Epithelial cell of esophagus (primary cell): ENCODE measurements around the gene AFAP1.

Source experiments
- DNase-seq: peaks from one replicate; pipeline ENCODE4 v3.0.0; 2010; ENCODE audit warnings: low read depth
- H3K4me3 ChIP-seq: 2 replicates; pipeline ENCODE4 v1.5.1; 2011; ENCODE audit warnings: mild to moderate bottlenecking, low read length, control low read depth
- CTCF ChIP-seq: IDR thresholded peaks from 2 replicates; pipeline ENCODE4 v1.5.1; 2011; ENCODE audit warnings: low read depth, mild to moderate bottlenecking, low read length, control low read depth, inconsistent platforms; ENCODE audit not compliant: insufficient read depth; ENCODE audit errors: missing control alignments

The AFAP1 gene

GRCh38 chr4:7859326-7859725 is 80.3 kb downstream of the AFAP1 start:
- no peak for TF ChIP-seq CTCF
- no peak for DNase-seq
- no peak overlapping the region for H3K4me3 ChIP-seq

DNA sequence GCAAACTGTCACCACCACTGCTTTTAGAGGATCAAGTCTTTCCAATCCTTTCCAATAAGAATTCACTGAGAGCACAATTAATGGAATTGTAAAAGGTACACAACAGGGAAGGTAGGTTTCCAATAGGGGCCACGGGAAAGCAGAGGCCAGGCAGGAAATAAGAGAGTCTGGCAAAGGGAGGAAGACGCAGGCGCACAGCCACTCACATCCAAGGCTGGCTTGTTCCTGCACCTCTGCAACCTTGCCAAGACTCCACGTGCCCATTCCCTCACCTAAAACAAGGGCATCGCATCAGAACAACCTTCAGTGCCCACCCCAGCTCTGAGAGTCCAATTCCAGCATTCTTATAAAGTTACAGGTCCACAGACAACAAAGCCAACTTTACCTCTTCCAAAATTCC is 81.2 kb downstream of the AFAP1 start:
- no peak for TF ChIP-seq CTCF
- DNase-seq = no peak
- H3K4me3 ChIP-seq = no peak overlapping the region

DNA sequence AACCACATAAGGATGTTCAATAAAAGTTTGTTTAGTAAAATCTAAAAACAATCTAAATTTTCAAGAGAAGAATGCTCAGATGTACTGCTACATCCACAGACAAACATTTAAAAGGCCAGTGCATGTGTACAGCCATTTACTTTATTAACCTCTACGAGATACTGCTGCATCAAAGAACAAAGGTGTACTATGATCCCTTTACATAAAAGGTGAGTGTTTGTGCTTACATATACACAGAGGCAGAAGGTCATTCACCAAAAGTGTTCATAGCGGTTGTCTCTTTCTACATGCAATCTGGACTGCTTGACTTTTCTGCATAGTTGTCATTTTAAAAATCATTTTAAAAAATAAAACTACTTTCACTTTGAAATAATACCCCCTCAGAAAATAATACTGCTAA is 81.7 kb downstream of the AFAP1 start:
- no peak overlapping the region for H3K4me3 ChIP-seq
- DNase-seq = no peak
- no peak for TF ChIP-seq CTCF

DNA sequence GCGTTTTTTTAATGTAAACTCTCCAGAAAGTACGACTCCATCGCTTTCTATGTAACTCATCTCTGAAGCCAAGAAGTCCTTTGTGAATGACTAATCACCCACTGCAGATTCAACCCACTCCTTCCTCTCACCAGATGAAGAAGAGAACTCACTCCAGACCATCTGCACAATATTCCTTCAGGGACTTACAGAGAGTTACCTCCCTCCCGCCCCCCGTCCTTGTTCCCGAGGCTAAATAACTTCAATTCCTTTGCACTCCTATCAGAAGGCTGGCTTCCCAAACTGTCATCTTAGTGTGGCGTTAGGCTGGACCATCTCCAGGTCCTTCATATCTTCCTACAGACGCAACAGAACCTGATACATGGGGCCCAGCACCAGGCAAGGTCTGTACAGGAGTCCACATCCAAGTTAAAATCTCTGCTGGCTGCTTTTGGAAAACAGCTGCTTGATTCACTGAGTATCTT is 82.4 kb downstream of the AFAP1 start:
- no peak overlapping the region for H3K4me3 ChIP-seq
- no peak for TF ChIP-seq CTCF
- DNase-seq = peak; percentile 71

GRCh38 chr4:7855731-7856130 is 83.9 kb downstream of the AFAP1 start:
- no peak for TF ChIP-seq CTCF
- DNase-seq = no peak
- no peak overlapping the region for H3K4me3 ChIP-seq

DNA sequence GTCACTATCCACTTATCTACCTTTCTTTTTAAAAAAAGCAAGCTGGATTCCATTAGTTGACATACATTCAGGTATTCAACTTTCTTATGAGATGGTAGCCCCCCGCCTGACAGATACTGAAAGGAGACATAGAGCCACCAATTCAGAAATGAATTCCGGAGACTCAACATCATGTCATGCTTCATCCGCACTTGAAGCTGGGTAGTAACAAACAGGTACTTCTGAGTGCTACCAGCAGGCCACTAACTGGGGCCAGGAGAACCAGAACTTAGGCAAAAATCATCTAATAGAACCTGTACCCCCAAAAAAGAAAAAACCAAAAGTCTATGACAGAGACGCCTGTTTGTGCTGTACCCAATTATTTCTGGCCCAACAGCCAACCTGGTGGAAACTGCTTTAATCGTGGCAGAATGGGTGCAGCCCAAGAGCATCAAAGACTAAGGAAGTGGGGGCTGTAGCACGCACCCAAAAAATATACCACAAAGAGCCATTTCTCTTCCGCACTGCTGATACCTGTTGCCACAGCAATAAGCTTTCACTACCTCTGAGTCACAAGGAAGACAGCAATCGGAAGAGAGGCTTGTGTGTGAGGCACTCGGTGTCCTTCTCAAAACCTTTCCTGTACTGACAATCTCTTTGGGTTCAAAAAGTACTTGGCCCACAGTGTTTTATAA is 84.8 kb downstream of the AFAP1 start:
- no peak for TF ChIP-seq CTCF
- H3K4me3 ChIP-seq = no peak overlapping the region
- DNase-seq = peak; percentile 44

DNA sequence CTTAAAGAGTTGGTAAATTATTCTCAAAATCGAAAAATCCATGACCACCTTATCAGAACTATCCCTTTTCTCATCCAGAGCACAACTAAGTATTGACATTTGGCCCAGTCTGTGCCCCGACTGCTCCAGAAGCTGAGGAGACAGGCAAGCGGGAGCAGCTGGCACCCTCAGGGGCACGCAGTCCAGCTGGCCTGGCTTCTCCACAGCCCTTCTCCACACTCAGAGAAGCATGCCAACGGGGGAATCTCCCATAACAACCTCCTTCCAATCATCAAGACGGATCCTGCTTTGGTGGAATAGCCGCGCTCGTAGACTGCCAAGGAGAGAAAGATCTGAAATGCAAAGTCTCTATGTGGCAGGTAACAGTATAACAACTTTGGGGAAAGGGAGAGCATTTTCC is 85.4 kb downstream of the AFAP1 start:
- no peak overlapping the region for H3K4me3 ChIP-seq
- no peak for TF ChIP-seq CTCF
- DNase-seq = no peak
